ENCODE results near the gene NTN3. TPM values are rescaled to one million over a fixed set of nuclear protein-coding genes. Genes with fewer than 3 reads are reported as not detected.

The NTN3 gene
- total RNA-seq, 1 donor from 2014 or later: 4.8 TPM

GRCh38 chr16:2505695-2506094 is 34.6 kb downstream of the NTN3 start:
- peaks cover 7% of the 10 kb centered on the region for H3K4me1 Mint-ChIP-seq
- H3K27me3 Mint-ChIP-seq (ENCODE audit: low read depth): no peaks in the 10 kb centered on the region
- no peaks in the 10 kb centered on the region for H3K9me3 Mint-ChIP-seq
- no peak overlapping the region for H3K27ac Mint-ChIP-seq (ENCODE audit: unreplicated experiment)
- DNase-seq (ENCODE audit: low read depth, low spot score): no peak
- H3K36me3 Mint-ChIP-seq (ENCODE audit: low read depth): no peaks in the 10 kb centered on the region
- TF ChIP-seq CTCF (conservative IDR thresholded peaks at IDR 0.05): no peak
- H3K4me3 Mint-ChIP-seq: no peak overlapping the region

- no peak for DNase-seq (ENCODE audit: low read depth, low spot score)
- Mint-ChIP-seq H3K9me3 (no peaks in the 10 kb centered on the region), H3K27ac (ENCODE audit: unreplicated experiment) (no peak overlapping the region), H3K4me1 (peaks cover 6% of the 10 kb centered on the region), H3K27me3 (ENCODE audit: low read depth) (no peaks in the 10 kb centered on the region), H3K36me3 (ENCODE audit: low read depth) (no peaks in the 10 kb centered on the region), H3K4me3 (no peak overlapping the region)
- TF ChIP-seq CTCF (conservative IDR thresholded peaks at IDR 0.05): no peak
Observed at GRCh38 chr16:2507052-2507659, 36.1 kb downstream of the NTN3 start.

GRCh38 chr16:2507665-2508064 is 36.6 kb downstream of the NTN3 start:
- no peak overlapping the region for H3K4me3 Mint-ChIP-seq
- DNase-seq (ENCODE audit: low read depth, low spot score): no peak
- no peak overlapping the region for H3K27ac Mint-ChIP-seq (ENCODE audit: unreplicated experiment)
- TF ChIP-seq CTCF (conservative IDR thresholded peaks at IDR 0.05): no peak
- no peaks in the 10 kb centered on the region for H3K27me3 Mint-ChIP-seq (ENCODE audit: low read depth)
- H3K36me3 Mint-ChIP-seq (ENCODE audit: low read depth): no peaks in the 10 kb centered on the region
- H3K4me1 Mint-ChIP-seq: peaks cover 11% of the 10 kb centered on the region
- no peaks in the 10 kb centered on the region for H3K9me3 Mint-ChIP-seq

- Mint-ChIP-seq H3K27ac (ENCODE audit: unreplicated experiment) (no peak overlapping the region), H3K4me3 (no peak overlapping the region), H3K9me3 (no peaks in the 10 kb centered on the region), H3K36me3 (ENCODE audit: low read depth) (no peaks in the 10 kb centered on the region), H3K4me1 (peaks cover 18% of the 10 kb centered on the region), H3K27me3 (ENCODE audit: low read depth) (no peaks in the 10 kb centered on the region)
- DNase-seq (ENCODE audit: low read depth, low spot score): no peak
- no peak for TF ChIP-seq CTCF (conservative IDR thresholded peaks at IDR 0.05)
Observed at GRCh38 chr16:2508722-2509400, 37.8 kb downstream of the NTN3 start.

- Mint-ChIP-seq H3K4me1 (peaks cover 35% of the 10 kb centered on the region), H3K4me3 (peak overlapping the region; percentile 91), H3K36me3 (ENCODE audit: low read depth) (no peaks in the 10 kb centered on the region), H3K27ac (ENCODE audit: unreplicated experiment) (no peak overlapping the region), H3K27me3 (ENCODE audit: low read depth) (no peaks in the 10 kb centered on the region), H3K9me3 (no peaks in the 10 kb centered on the region)
- no peak for TF ChIP-seq CTCF (conservative IDR thresholded peaks at IDR 0.05)
- no peak for DNase-seq (ENCODE audit: low read depth, low spot score)
Observed at GRCh38 chr16:2511128-2511800, 40.2 kb downstream of the NTN3 start.

All from neural crest cell (in vitro differentiated cells).